AG09309 (cell line): ENCODE measurements around the gene RBM38.

Experiments used
- DNase-seq: peaks from one replicate; pipeline ENCODE4 v3.0.0-alpha.2; 2010; ENCODE audit warnings: low read depth
- H3K4me3 ChIP-seq: 2 replicates; pipeline ENCODE4 v1.5.1; 2011; ENCODE audit warnings: mild to moderate bottlenecking, low read depth, low read length, moderate library complexity; ENCODE audit not compliant: control insufficient read depth
- TF ChIP-seq, protein P1 (sequence below): IDR thresholded peaks from 2 replicates; pipeline ENCODE4 v1.5.1; 2011; ENCODE audit warnings: mild to moderate bottlenecking, low read depth, low read length, inconsistent platforms; ENCODE audit not compliant: insufficient read depth, control insufficient read depth; ENCODE audit errors: missing control alignments

RBM38 gene

DNA sequence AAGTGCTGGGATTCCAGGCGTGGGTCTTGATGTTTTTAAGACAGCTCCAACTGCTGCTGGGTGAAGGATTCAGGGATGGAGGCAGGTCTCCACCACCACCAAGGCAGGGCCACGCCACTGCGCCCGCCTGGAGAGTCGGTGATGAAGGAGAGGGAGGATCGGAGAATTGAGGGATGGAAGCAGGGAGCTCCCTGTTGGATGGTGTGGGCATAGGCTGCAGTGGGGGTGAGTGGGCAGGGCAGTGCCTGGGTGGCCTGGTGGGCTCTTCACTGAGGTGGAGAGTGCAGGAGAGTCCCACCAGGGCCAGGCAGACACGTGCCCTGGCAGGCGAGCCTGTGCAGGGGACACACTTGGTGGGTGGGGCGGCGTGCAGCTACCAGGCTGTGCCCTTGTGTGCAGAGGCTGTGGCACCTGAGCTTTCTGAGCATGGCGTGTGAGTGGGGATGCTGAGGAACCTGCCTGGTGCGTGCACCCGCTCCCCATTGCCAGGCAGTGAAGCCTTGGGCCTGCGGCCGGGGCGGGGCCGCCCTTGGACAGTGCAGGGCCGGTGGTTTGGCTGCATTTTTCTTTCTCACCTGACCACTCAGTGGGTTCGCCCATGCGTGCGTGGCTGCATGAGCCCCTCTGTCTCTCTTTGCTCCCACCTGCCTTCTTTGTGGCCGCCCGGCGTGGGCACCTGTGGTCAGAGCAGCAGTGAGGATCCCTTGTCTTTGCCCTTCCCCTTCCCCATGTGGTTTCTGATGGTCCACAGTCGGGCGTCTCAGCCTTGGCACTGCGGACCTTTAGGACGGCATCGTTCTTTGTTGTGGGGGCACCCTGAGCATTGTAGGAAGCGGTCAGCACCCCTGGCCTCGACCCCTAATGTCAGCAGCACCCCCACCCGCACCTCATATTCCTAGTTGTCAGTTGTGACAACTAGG, 11.3 kb downstream of the RBM38 start:
- DNase-seq: no peak
- H3K4me3 ChIP-seq: no peak overlapping the region
- TF ChIP-seq, protein P1, sequence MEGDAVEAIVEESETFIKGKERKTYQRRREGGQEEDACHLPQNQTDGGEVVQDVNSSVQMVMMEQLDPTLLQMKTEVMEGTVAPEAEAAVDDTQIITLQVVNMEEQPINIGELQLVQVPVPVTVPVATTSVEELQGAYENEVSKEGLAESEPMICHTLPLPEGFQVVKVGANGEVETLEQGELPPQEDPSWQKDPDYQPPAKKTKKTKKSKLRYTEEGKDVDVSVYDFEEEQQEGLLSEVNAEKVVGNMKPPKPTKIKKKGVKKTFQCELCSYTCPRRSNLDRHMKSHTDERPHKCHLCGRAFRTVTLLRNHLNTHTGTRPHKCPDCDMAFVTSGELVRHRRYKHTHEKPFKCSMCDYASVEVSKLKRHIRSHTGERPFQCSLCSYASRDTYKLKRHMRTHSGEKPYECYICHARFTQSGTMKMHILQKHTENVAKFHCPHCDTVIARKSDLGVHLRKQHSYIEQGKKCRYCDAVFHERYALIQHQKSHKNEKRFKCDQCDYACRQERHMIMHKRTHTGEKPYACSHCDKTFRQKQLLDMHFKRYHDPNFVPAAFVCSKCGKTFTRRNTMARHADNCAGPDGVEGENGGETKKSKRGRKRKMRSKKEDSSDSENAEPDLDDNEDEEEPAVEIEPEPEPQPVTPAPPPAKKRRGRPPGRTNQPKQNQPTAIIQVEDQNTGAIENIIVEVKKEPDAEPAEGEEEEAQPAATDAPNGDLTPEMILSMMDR: no peak

DNA sequence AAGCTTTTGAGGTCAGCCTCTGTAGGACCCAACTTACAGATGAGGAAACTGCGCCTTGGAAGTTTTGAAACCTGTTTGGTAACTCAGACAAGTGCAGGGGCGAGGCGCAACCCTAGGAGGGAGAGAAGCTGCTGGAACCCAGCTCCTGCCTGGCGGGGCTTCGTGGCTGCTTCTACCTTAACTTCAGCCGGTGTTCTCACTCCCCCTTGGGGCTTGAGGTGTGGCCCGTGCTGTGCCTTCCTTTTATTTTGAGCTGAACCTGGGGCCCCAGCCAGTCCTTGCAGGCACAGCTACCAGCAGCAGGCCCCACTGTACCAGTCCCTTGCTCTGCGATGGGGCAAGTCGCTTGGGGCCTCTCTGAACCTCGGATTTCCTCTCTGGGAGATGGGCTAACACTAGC, 12.0 kb downstream of the RBM38 start:
- TF ChIP-seq, protein P1: no peak
- H3K4me3 ChIP-seq: no peak overlapping the region
- DNase-seq: no peak

DNA sequence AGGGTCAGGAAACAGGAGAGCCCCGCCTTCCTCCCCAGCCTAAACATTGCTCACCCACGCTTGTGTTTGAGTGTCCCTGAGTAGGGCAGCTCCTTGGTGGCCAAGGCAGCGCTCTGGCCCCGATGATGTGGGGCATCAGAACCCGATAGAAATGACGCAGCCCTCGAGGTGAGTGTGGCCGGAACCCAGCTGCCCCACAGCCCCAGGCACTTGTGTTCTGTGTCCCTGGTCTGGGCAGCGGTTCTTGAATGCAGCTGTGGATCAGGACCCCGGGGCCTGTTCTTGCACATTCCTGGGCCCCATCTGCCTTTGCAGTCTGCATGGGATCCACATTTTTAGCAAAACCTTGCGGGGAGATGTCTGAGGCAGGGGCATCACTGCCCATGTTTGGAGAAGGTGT, 12.8 kb downstream of the RBM38 start:
- no peak for DNase-seq
- no peak overlapping the region for H3K4me3 ChIP-seq
- TF ChIP-seq, protein P1: no peak

DNA sequence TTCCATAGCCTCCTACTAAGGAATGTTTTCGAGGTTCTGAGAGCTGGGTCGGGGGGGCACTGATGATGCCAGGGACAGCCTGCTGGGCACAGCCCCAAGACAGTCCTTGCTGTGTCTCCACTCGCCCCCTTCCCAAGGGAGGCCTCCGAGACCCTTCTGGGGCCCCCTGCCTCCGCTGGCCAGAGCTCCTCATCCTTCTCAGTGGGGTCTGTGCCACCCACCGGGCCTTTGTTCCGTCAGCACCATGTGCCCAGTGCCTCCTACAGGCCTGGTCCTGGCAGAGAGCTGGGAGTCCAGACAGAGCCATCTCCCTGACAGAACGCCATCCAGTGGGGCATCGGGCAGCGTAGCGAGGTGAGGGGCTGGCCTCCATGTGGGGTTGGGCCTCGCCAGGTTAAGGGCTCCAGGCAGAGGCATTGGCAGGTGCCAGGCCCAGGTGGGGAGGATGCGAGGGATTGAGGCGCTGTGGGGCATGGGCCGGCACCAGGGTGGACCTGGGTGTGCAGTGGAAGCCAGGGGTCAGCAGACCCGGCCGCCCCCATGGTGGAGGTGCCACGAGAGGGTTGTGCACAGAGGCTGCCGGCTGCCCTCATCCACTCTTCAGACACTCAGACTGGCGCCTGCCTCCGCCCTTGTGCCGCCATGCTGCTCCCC, 13.3 kb downstream of the RBM38 start:
- DNase-seq: no peak
- TF ChIP-seq, protein P1: no peak
- H3K4me3 ChIP-seq: no peak overlapping the region

DNA sequence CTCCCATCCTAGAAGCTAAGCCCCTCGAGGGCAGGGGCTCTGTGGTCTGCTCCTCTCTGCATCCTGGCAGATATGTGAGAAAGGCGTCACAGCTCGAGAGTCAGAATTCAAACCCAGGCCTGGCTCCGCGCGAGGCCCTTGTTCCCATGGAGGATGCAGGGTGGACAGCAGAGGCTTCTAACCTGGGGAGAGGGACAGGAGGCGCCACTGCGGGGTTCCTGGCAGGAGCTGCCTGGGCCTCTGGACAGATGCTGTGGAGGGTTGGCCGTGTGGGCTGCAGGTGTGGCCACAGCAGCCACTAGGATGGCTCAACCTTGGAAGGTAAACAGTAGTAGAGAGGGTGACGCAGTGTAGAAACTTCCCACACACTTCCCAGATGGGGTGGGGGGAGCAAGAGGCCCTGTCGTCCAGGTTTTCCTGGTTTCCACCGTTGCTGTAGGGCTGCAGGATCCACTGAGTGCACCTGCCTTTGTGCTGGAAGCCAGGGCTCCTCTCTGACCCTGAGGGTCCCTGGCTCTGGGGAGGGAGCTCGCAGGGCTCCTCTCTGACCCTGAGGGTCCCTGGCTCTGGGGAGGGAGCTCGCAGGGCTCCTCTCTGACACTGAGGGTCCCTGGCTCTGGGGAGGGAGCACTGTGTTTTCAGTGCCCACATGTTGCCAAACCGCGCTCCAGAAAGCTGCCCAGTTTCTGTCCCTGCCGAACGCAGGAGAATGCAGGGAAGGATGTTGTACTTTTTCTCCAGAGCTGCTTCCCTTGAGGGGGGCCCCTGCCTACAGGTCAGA, 14.2 kb downstream of the RBM38 start:
- TF ChIP-seq, protein P1: no peak
- H3K4me3 ChIP-seq: no peak overlapping the region
- no peak for DNase-seq

DNA sequence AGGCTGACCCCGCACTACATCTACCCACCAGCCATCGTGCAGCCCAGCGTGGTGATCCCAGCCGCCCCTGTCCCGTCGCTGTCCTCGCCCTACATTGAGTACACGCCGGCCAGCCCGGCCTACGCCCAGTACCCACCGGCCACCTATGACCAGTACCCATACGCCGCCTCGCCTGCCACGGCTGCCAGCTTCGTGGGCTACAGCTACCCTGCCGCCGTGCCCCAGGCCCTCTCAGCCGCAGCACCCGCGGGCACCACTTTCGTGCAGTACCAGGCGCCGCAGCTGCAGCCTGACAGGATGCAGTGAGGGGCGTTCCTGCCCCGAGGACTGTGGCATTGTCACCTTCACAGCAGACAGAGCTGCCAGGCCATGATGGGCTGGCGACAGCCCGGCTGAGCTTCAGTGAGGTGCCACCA, 16.4 kb downstream of the RBM38 start:
- TF ChIP-seq, protein P1: no peak
- DNase-seq: no peak
- H3K4me3 ChIP-seq: no peak overlapping the region
